HL-60 (cell line): ENCODE measurements around the gene PARD3.

Experiments
- CTCF ChIP-seq: IDR thresholded peaks from one replicate; pipeline ENCODE4 v1.5.1; 2011; ENCODE audit warnings: low read length, control low read depth, inconsistent platforms; ENCODE audit not compliant: insufficient read depth
- GABPA ChIP-seq: IDR thresholded peaks from 2 replicates; pipeline ENCODE4 v1.6.1; 2012; ENCODE audit warnings: low read depth
- POLR2AphosphoS5 ChIP-seq: IDR thresholded peaks from 2 replicates; pipeline ENCODE4 v1.6.1; 2012; ENCODE audit warnings: low read depth

- TF ChIP-seq CTCF, result no peak
- no peak for TF ChIP-seq POLR2AphosphoS5
- no peak for TF ChIP-seq GABPA
Observed at GRCh38 chr10:34320265-34320664, 494.8 kb downstream of the PARD3 start.
